Endothelial cell of umbilical vein (primary cell): Measurements from ENCODE around the gene SELENOH. TPM values are rescaled to one million over a fixed set of nuclear protein-coding genes. Genes with fewer than 3 reads are reported as not detected.
A peak's percentile ranks its signal among the peaks of the same experiment; 100 is the strongest.

Experiments
- BruUV-seq: library from RNA; stranded (reverse); fragments of 400-500 nt; replicated peaks from 2 replicates; lab custom pipeline; 2021; lab: Mats Ljungman, UMichigan
- CTCF ChIA-PET: fragments of 300-600, 350-600 bp; sonication (Branson Sonifier 250); formaldehyde crosslinking; loops from one replicate; lab custom pipeline; 2021; ENCODE audit warnings: antibody characterized with exemption, inconsistent platforms; lab: Charles Lee
- POLR2A ChIA-PET: fragments of 300-600, 350-600 bp; sonication (Branson Sonifier 250); formaldehyde crosslinking; loops from one replicate; lab custom pipeline; 2021; ENCODE audit warnings: antibody characterized with exemption, inconsistent platforms; lab: Charles Lee
- DNase-seq: peaks from one replicate; pipeline ENCODE4 v3.0.0-alpha.2; 2011; ENCODE audit warnings: low read depth, low spot score
- FAIRE-seq: peaks from 2 replicates; lab custom pipeline; 2011; peaks lifted over from hg19 to GRCh38; lab: Jason Lieb, UNC
- H2AFZ ChIP-seq: 2 replicates; pipeline ENCODE4 v1.6.0; 2012; ENCODE audit warnings: low read depth, low read length, control low read depth, inconsistent platforms
- H3K27ac ChIP-seq: 2 replicates; pipeline ENCODE4 v1.5.1; 2011; ENCODE audit warnings: low read depth, mild to moderate bottlenecking, control low read depth, low read length, moderate library complexity; ENCODE audit not compliant: insufficient read depth
- H3K27me3 ChIP-seq, 2 experiments: 2 replicates each; pipeline versions ENCODE4 v1.6.0 to v1.6.1; 2011; ENCODE audit warnings: low read length in 2 of 2, mixed read lengths in 1 of 2; ENCODE audit not compliant: control insufficient read depth in 2 of 2, insufficient read depth in 2 of 2
- H3K36me3 ChIP-seq, 2 experiments: 2 replicates in 1 of 2; 3 replicates in 1 of 2; pipeline ENCODE4 v1.5.1; 2011; ENCODE audit warnings: low read length in 2 of 2, mild to moderate bottlenecking in 1 of 2, moderate library complexity in 1 of 2; ENCODE audit not compliant: control insufficient read depth in 2 of 2, insufficient read depth in 2 of 2; ENCODE audit errors: extremely low read depth in 1 of 2
- H3K4me1 ChIP-seq: 3 replicates; pipeline ENCODE4 v1.5.1; 2011; ENCODE audit warnings: mild to moderate bottlenecking, low read length; ENCODE audit not compliant: control insufficient read depth, insufficient read depth; ENCODE audit errors: extremely low read depth
- H3K4me2 ChIP-seq: 2 replicates; pipeline ENCODE4 v1.6.1; 2011; ENCODE audit warnings: low read length, control low read depth, mixed read lengths; ENCODE audit not compliant: insufficient read depth
- H3K4me3 ChIP-seq, 3 experiments: fragments of 200-600 bp in 1 of 3; sonication (generic), shearing (Covaris generic) in 1 of 3; replicated peaks in 1 of 3; 2 replicates each; pipeline ENCODE4 v1.5.1; 2011 to 2016; ENCODE audit warnings: control low read depth in 3 of 3, low read length in 3 of 3, mild to moderate bottlenecking in 2 of 3, inconsistent platforms in 1 of 3, low read depth in 1 of 3, moderate library complexity in 1 of 3; ENCODE audit not compliant: insufficient read depth in 1 of 3
- H3K79me2 ChIP-seq: 2 replicates; pipeline ENCODE4 v1.6.0; 2012; ENCODE audit warnings: low read length, inconsistent platforms; ENCODE audit not compliant: control insufficient read depth, insufficient read depth
- H3K9ac ChIP-seq: replicated peaks from 2 replicates; pipeline ENCODE3; 2011; ENCODE audit warnings: low read length, control low read depth; ENCODE audit not compliant: insufficient read depth; ENCODE audit errors: extremely low read depth
- H3K9me1 ChIP-seq: replicated peaks from 3 replicates; pipeline ENCODE4 v1.6.0; 2011; ENCODE audit warnings: mild to moderate bottlenecking, low read length; ENCODE audit not compliant: control insufficient read depth, insufficient read depth; ENCODE audit errors: extremely low read depth
- H3K9me3 ChIP-seq: replicated peaks from 2 replicates; pipeline ENCODE4 v1.5.1; 2012; ENCODE audit warnings: low read length, inconsistent platforms; ENCODE audit not compliant: control insufficient read depth, insufficient read depth
- H4K20me1 ChIP-seq: replicated peaks from 2 replicates; pipeline ENCODE3; 2011; ENCODE audit warnings: mild to moderate bottlenecking, low read length; ENCODE audit not compliant: control insufficient read depth, insufficient read depth; ENCODE audit errors: extremely low read depth
- EZH2 ChIP-seq: IDR thresholded peaks from 2 replicates; pipeline ENCODE4 v1.6.1; 2012; ENCODE audit warnings: borderline replicate concordance, low read depth, mild to moderate bottlenecking, moderate library complexity, low read length, inconsistent platforms; ENCODE audit not compliant: severe bottlenecking
- FOS ChIP-seq: IDR thresholded peaks from 2 replicates; pipeline ENCODE4 v1.6.1; 2011; ENCODE audit warnings: mild to moderate bottlenecking, low read length, moderate library complexity, borderline replicate concordance; ENCODE audit not compliant: insufficient read depth
- GATA2 ChIP-seq: IDR thresholded peaks from 2 replicates; pipeline ENCODE4 v1.7.0; 2011; ENCODE audit warnings: low read depth, mild to moderate bottlenecking, moderate library complexity, mixed read lengths, low read length; ENCODE audit not compliant: insufficient read length, insufficient read depth
- JUN ChIP-seq: IDR thresholded peaks from 2 replicates; pipeline ENCODE4 v1.6.1; 2011; ENCODE audit warnings: borderline replicate concordance, low read depth; ENCODE audit not compliant: insufficient read length, insufficient read depth
- MYC ChIP-seq: IDR thresholded peaks from one replicate; pipeline ENCODE4 v1.6.1; 2011; ENCODE audit warnings: mild to moderate bottlenecking, low read depth, low read length
- POLR2A ChIP-seq: IDR thresholded peaks from 2 replicates; pipeline ENCODE4 v1.6.1; 2012; ENCODE audit warnings: low read depth, mild to moderate bottlenecking, control low read depth, low read length
- POLR2AphosphoS5 ChIP-seq: IDR thresholded peaks from 2 replicates; pipeline ENCODE4 v1.6.1; 2012; ENCODE audit warnings: low read depth, mild to moderate bottlenecking, control low read depth, low read length, moderate library complexity; ENCODE audit not compliant: insufficient read depth
- dilution Hi-C: fragments of 300-500 bp; cut with MboI; formaldehyde crosslinking; loops from one replicate; pipeline ENCODE4 v1.15.0; 2019; ENCODE audit warnings: low sequenced_read_pairs; ENCODE audit not compliant: extremely low pct_ligation_motif_present
- intact Hi-C: fragments of 100-400 bp; cut with micrococcal nuclease; formaldehyde crosslinking; loops from one replicate; pipeline ENCODE4 v1.10.0; 2022
- polyA plus RNA-seq, 4 experiments: library from polyadenylated mRNA; depleted of rRNA in 3 of 4; stranded (reverse) in 3 of 4; unstranded in 1 of 4; fragments of >200 nt; gene quantifications; 2 replicates each; pipeline versions ENCODE4 v1.2.1 to v1.2.3, GENCODE V29; 2011 to 2012; ENCODE audit warnings: missing spikeins in 1 of 4
- total RNA-seq: library from RNA; stranded (reverse); gene quantifications from 2 replicates; pipeline ENCODE4 v1.2.3, GENCODE V29; 2021
- TF ChIP-seq, protein P1 (sequence below), 2 donors: IDR thresholded peaks; 1 replicate in 1 of 2; 2 replicates in 1 of 2; pipeline ENCODE4 v1.5.1; 2011; ENCODE audit warnings: low read length in 2 of 2, mild to moderate bottlenecking in 2 of 2, moderate library complexity in 2 of 2, control low read depth in 1 of 2, inconsistent platforms in 1 of 2, low read depth in 1 of 2; ENCODE audit not compliant: insufficient read depth in 1 of 2; ENCODE audit errors: extremely low read depth in 1 of 2
- TF ChIP-seq, protein P2 (sequence below): IDR thresholded peaks from 2 replicates; pipeline ENCODE4 v1.6.1; 2011; ENCODE audit not compliant: insufficient read depth, insufficient read length

Gene SELENOH
- total and polyA plus RNA-seq, 2 donors (not counting 3 experiments of a cell fraction or from before 2014, with no cell fraction given) = 161 to 247 TPM

GRCh38 chr11:57764566-57764965, 23.3 kb downstream of the SELENOH start:
- no peaks in the 10 kb centered on the region for H3K27me3 ChIP-seq
- H3K79me2 ChIP-seq = peaks cover 78% of the 10 kb centered on the region
- FAIRE-seq (no peak), DNase-seq (no peak)
- peak overlapping the region; percentile 68 to 98 (median 83) for H3K4me3 ChIP-seq
- TF ChIP-seq FOS (no peak), POLR2AphosphoS5 (no peak), JUN (no peak), EZH2 (no peak)
- intact Hi-C loops = loop anchor here (5.0 kb wide), 1 partner anchor 238 kb away; no protein-coding TSS in a partner anchor
- H2AFZ ChIP-seq = no peak overlapping the region
- peak overlapping the region; percentile 96 for H3K9ac ChIP-seq
- BruUV-seq = no TSS peak
- H3K27ac ChIP-seq = peak overlapping the region; percentile 89
- peak overlapping the region; percentile 100 for H3K4me2 ChIP-seq
- dilution Hi-C loops = no loop called here
- H4K20me1 ChIP-seq = peaks cover 11% of the 10 kb centered on the region
- ChIA-PET POLR2A (interaction anchor here (0.6 to 5.7 kb wide), 6 partner anchors 10 to 36 kb away, joined by 3 to 39 read pairs (median 4); no protein-coding TSS in a partner anchor), CTCF (interaction anchor here (0.6 to 13.5 kb wide), 6 partner anchors 13 to 54 kb away, joined by 3 to 375 read pairs (median 12); partner anchors contain the start of gene BTBD18)
- no peaks in the 10 kb centered on the region for H3K9me3 ChIP-seq
- no peaks in the 10 kb centered on the region for H3K9me1 ChIP-seq
- H3K4me1 ChIP-seq = peaks cover 26% of the 10 kb centered on the region
- H3K36me3 ChIP-seq = no peaks in the 10 kb centered on the region

GRCh38 chr11:57764972-57765371, 23.7 kb downstream of the SELENOH start:
- Histone ChIP-seq H3K9me3 (no peaks in the 10 kb centered on the region), H3K4me3 (peak overlapping the region; percentile 68 to 98 (median 83)), H3K4me1 (peaks cover 29% of the 10 kb centered on the region), H3K27ac (peak overlapping the region; percentile 89), H4K20me1 (peaks cover 11% of the 10 kb centered on the region), H3K79me2 (peaks cover 82% of the 10 kb centered on the region), H3K9me1 (no peaks in the 10 kb centered on the region), H3K4me2 (peak overlapping the region; percentile 100), H3K36me3 (no peaks in the 10 kb centered on the region), H2AFZ (no peak overlapping the region), H3K27me3 (no peaks in the 10 kb centered on the region), H3K9ac (peak overlapping the region; percentile 96)
- dilution Hi-C loops (no loop called here), intact Hi-C loops (loop anchor here (5.0 kb wide), 1 partner anchor 237 kb away; no protein-coding TSS in a partner anchor)
- no TSS peak for BruUV-seq
- no peak for DNase-seq
- no peak for TF ChIP-seq POLR2AphosphoS5
- no peak for TF ChIP-seq POLR2A
- TF ChIP-seq EZH2 = no peak
- TF ChIP-seq FOS = no peak
- TF ChIP-seq, protein P1, sequence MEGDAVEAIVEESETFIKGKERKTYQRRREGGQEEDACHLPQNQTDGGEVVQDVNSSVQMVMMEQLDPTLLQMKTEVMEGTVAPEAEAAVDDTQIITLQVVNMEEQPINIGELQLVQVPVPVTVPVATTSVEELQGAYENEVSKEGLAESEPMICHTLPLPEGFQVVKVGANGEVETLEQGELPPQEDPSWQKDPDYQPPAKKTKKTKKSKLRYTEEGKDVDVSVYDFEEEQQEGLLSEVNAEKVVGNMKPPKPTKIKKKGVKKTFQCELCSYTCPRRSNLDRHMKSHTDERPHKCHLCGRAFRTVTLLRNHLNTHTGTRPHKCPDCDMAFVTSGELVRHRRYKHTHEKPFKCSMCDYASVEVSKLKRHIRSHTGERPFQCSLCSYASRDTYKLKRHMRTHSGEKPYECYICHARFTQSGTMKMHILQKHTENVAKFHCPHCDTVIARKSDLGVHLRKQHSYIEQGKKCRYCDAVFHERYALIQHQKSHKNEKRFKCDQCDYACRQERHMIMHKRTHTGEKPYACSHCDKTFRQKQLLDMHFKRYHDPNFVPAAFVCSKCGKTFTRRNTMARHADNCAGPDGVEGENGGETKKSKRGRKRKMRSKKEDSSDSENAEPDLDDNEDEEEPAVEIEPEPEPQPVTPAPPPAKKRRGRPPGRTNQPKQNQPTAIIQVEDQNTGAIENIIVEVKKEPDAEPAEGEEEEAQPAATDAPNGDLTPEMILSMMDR (IDR thresholded peaks at IDR 0.05; ENCODE audit: extremely low read depth in 1 of 2, insufficient read depth in 1 of 2, low read depth in 1 of 2, low read length in 2 of 2) = no peak
- TF ChIP-seq GATA2 = no peak
- no peak for TF ChIP-seq MYC
- TF ChIP-seq, protein P2, sequence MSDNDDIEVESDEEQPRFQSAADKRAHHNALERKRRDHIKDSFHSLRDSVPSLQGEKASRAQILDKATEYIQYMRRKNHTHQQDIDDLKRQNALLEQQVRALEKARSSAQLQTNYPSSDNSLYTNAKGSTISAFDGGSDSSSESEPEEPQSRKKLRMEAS = no peak
- no peak for TF ChIP-seq JUN
- ChIA-PET POLR2A (interaction anchor here (1.2 to 5.7 kb wide), 5 partner anchors 10 to 35 kb away, joined by 3 to 39 read pairs (median 7); no protein-coding TSS in a partner anchor), CTCF (interaction anchor here (1.7 to 13.5 kb wide), 4 partner anchors 13 to 36 kb away, joined by 3 to 375 read pairs (median 68); partner anchors contain the start of gene BTBD18)
- no peak for FAIRE-seq
